Astrocyte (in vitro differentiated cells and primary cell): ENCODE data around the gene MAT2A.
"Not testable (repeated sequence)": the region's sequence is repeated elsewhere in the genome, so short reads cannot be mapped to it uniquely, and the experiment has no call there.

Experiments
- EZH2 ChIP-seq: IDR thresholded peaks from 2 replicates; pipeline ENCODE4 v1.6.1; 2012; ENCODE audit warnings: mild to moderate bottlenecking, low read length, inconsistent platforms; ENCODE audit not compliant: insufficient read depth
- TF ChIP-seq, protein P1 (sequence below): IDR thresholded peaks from 2 replicates; pipeline ENCODE4 v1.5.1; 2011; ENCODE audit warnings: low read depth, mild to moderate bottlenecking, inconsistent platforms, low read length, moderate library complexity; ENCODE audit not compliant: insufficient read depth

DNA sequence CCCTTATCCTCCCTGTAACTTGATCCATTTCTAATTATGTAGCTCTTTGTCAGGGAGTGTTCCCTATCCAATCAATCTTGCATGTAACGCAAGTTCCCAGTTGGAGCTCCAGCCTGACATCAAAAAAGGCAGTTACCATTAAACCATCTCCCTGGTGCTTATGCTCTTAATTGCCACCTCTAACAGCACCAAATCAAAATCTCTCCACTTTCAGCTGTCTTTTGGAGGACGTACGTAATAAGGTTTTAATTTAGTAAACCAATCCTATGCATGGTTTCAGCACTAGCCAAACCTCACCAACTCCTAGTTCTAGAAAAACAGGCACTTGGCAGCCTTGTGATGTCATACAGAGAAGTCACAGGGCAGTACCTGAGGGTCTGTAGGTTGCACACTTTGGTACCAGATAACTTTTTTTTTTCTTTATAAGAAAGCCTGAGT, 5.3 kb downstream of the MAT2A start:
- not testable (repeated sequence) for TF ChIP-seq EZH2
- TF ChIP-seq, protein P1, sequence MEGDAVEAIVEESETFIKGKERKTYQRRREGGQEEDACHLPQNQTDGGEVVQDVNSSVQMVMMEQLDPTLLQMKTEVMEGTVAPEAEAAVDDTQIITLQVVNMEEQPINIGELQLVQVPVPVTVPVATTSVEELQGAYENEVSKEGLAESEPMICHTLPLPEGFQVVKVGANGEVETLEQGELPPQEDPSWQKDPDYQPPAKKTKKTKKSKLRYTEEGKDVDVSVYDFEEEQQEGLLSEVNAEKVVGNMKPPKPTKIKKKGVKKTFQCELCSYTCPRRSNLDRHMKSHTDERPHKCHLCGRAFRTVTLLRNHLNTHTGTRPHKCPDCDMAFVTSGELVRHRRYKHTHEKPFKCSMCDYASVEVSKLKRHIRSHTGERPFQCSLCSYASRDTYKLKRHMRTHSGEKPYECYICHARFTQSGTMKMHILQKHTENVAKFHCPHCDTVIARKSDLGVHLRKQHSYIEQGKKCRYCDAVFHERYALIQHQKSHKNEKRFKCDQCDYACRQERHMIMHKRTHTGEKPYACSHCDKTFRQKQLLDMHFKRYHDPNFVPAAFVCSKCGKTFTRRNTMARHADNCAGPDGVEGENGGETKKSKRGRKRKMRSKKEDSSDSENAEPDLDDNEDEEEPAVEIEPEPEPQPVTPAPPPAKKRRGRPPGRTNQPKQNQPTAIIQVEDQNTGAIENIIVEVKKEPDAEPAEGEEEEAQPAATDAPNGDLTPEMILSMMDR, result not testable (repeated sequence)
